Chondrocyte (in vitro differentiated cells): Measurements from ENCODE around the gene LRRC23. TPM values are rescaled to one million over a fixed set of nuclear protein-coding genes. Genes with fewer than 3 reads are reported as not detected.
"Not testable (repeated sequence)": the region's sequence is repeated elsewhere in the genome, so short reads cannot be mapped to it uniquely, and the experiment has no call there.

Experiments used
- DNase-seq: peaks from one replicate; pipeline ENCODE4 v3.0.0; 2021; ENCODE audit warnings: mixed read lengths, low spot score
- H3K27ac Mint-ChIP-seq: one replicate; pipeline ENCODE4 v1.8.0; 2021; ENCODE audit warnings: mild to moderate bottlenecking, moderate library complexity, mixed read lengths; ENCODE audit not compliant: unreplicated experiment
- H3K27me3 Mint-ChIP-seq: 2 replicates; pipeline ENCODE4 v1.8.0; 2021; ENCODE audit warnings: low read depth, mixed read lengths
- H3K36me3 Mint-ChIP-seq: 2 replicates; pipeline ENCODE4 v1.8.0; 2021; ENCODE audit warnings: low read depth, mixed read lengths
- H3K4me1 Mint-ChIP-seq: 2 replicates; pipeline ENCODE4 v1.8.0; 2021; ENCODE audit warnings: low read depth, mild to moderate bottlenecking, mixed read lengths
- H3K4me3 Mint-ChIP-seq: one replicate; pipeline ENCODE4 v1.8.0; 2021; ENCODE audit warnings: mild to moderate bottlenecking, moderate library complexity, mixed read lengths; ENCODE audit not compliant: unreplicated experiment
- H3K9me3 Mint-ChIP-seq: 2 replicates; pipeline ENCODE4 v1.8.0; 2021; ENCODE audit warnings: low read depth, mixed read lengths
- CTCF ChIP-seq: fragments of 200-600 bp; sonication (generic); IDR thresholded peaks from 2 replicates; pipeline ENCODE4 v1.5.0; 2021; ENCODE audit warnings: antibody characterized with exemption, mild to moderate bottlenecking, moderate library complexity
- total RNA-seq: library from RNA; stranded (reverse); gene quantifications from 3 replicates; pipeline ENCODE4 v1.2.1, GENCODE V29; 2021

Gene LRRC23
- total RNA-seq, 1 donor from 2014 or later = 6.3 TPM

GRCh38 chr12:6890789-6891645 lies 13.6 kb upstream of the LRRC23 start:
- H3K27me3 Mint-ChIP-seq = no peaks in the 10 kb centered on the region
- peaks cover 18% of the 10 kb centered on the region for H3K4me1 Mint-ChIP-seq
- TF ChIP-seq CTCF = peak; percentile 92
- peak overlapping the region; percentile 92 for H3K27ac Mint-ChIP-seq
- peak overlapping the region; percentile 72 for H3K4me3 Mint-ChIP-seq
- no peaks in the 10 kb centered on the region for H3K36me3 Mint-ChIP-seq
- peak; percentile 99 for DNase-seq
- no peaks in the 10 kb centered on the region for H3K9me3 Mint-ChIP-seq

- no peaks in the 10 kb centered on the region for H3K36me3 Mint-ChIP-seq
- TF ChIP-seq CTCF = no peak
- DNase-seq = peak; percentile 34
- peak overlapping the region; percentile 92 for H3K27ac Mint-ChIP-seq
- H3K4me1 Mint-ChIP-seq = peaks cover 24% of the 10 kb centered on the region
- peak overlapping the region; percentile 72 for H3K4me3 Mint-ChIP-seq
- no peaks in the 10 kb centered on the region for H3K27me3 Mint-ChIP-seq
- H3K9me3 Mint-ChIP-seq = no peaks in the 10 kb centered on the region
Observed at GRCh38 chr12:6891646-6892001, 13.0 kb upstream of the LRRC23 start.

GRCh38 chr12:6892683-6893082 lies 11.9 kb upstream of the LRRC23 start:
- H3K36me3 Mint-ChIP-seq, H3K27me3 Mint-ChIP-seq, H3K27ac Mint-ChIP-seq, H3K4me3 Mint-ChIP-seq, H3K9me3 Mint-ChIP-seq: not testable (repeated sequence)
- H3K4me1 Mint-ChIP-seq = peaks cover 28% of the 10 kb centered on the region
- DNase-seq = peak; percentile 1

- Mint-ChIP-seq H3K9me3 (no peaks in the 10 kb centered on the region), H3K27ac (no peak overlapping the region), H3K27me3 (no peaks in the 10 kb centered on the region), H3K4me3 (no peak overlapping the region), H3K4me1 (peaks cover 28% of the 10 kb centered on the region), H3K36me3 (no peaks in the 10 kb centered on the region)
- TF ChIP-seq CTCF = no peak
- peak; percentile 29 for DNase-seq
Observed at GRCh38 chr12:6894321-6894720, 10.3 kb upstream of the LRRC23 start.

- H3K36me3 Mint-ChIP-seq = no peaks in the 10 kb centered on the region
- no peaks in the 10 kb centered on the region for H3K9me3 Mint-ChIP-seq
- DNase-seq = no peak
- H3K4me3 Mint-ChIP-seq = no peak overlapping the region
- no peak for TF ChIP-seq CTCF
- H3K27ac Mint-ChIP-seq = peak overlapping the region; percentile 81
- no peaks in the 10 kb centered on the region for H3K27me3 Mint-ChIP-seq
- peaks cover 15% of the 10 kb centered on the region for H3K4me1 Mint-ChIP-seq
Observed at GRCh38 chr12:6896846-6897435, 7.7 kb upstream of the LRRC23 start.
